ENCODE results near the gene CDH3.

DNA sequence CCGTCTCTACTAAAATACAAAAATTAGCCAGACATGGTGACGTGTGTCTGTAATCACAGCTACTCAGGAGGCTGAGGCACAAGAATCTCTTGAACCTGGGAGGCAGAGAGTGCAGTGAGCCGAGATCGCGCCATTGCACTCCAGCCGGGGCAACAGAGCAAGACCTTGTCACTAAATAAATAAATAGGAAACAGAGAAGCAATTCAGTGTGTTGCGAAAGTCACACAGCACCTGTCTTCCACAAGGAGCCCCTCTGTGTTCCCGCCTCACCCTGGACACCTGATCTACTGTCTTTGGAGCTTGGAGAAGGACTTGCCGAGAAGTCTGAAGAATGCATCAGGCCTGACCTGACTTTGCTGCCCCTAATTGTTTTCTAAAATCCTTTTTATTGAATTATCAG lies 88.5 kb downstream of the CDH3 start:
- TF ChIP-seq, protein P1, sequence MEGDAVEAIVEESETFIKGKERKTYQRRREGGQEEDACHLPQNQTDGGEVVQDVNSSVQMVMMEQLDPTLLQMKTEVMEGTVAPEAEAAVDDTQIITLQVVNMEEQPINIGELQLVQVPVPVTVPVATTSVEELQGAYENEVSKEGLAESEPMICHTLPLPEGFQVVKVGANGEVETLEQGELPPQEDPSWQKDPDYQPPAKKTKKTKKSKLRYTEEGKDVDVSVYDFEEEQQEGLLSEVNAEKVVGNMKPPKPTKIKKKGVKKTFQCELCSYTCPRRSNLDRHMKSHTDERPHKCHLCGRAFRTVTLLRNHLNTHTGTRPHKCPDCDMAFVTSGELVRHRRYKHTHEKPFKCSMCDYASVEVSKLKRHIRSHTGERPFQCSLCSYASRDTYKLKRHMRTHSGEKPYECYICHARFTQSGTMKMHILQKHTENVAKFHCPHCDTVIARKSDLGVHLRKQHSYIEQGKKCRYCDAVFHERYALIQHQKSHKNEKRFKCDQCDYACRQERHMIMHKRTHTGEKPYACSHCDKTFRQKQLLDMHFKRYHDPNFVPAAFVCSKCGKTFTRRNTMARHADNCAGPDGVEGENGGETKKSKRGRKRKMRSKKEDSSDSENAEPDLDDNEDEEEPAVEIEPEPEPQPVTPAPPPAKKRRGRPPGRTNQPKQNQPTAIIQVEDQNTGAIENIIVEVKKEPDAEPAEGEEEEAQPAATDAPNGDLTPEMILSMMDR (IDR thresholded peaks at IDR 0.05) = no peak
- TF ChIP-seq POLR2AphosphoS5 (IDR thresholded peaks at IDR 0.05) (no peak), POLR2A (IDR thresholded peaks at IDR 0.05) (no peak), EP300 (IDR thresholded peaks at IDR 0.05; ENCODE audit: low read depth) (no peak)

Data from transverse colon (tissue), 4 donors.